SK-N-SH (cell line): ENCODE data around the gene CYSLTR2. TPM values are rescaled to one million over a fixed set of nuclear protein-coding genes. Genes with fewer than 3 reads are reported as not detected.

Source experiments
- CTCF ChIA-PET: fragments of 300-600, 350-600 bp; formaldehyde crosslinking; extraction: SDS; loops from one replicate; lab custom pipeline; 2021; lab: Yijun Ruan, JAX
- POLR2A ChIA-PET: fragments of 350-600 bp; sonication (Branson Sonifier 250); formaldehyde crosslinking; extraction: SDS; loops from one replicate; lab custom pipeline; 2020; ENCODE audit warnings: antibody characterized with exemption, inconsistent platforms; lab: Yijun Ruan, JAX
- DNase-seq: peaks from one replicate; pipeline ENCODE4 v3.0.0; 2012
- H2AFZ ChIP-seq: fragments of 200-600 bp; sonication (generic); 2 replicates; pipeline ENCODE4 v1.8.1; 2016; ENCODE audit warnings: antibody characterized with exemption, mild to moderate bottlenecking, low read depth
- H3F3A ChIP-seq: fragments of 200-600 bp; sonication (generic); replicated peaks from 2 replicates; pipeline ENCODE3; 2016; ENCODE audit warnings: antibody characterized with exemption, mild to moderate bottlenecking; ENCODE audit not compliant: insufficient read depth
- H3K27ac ChIP-seq, 2 experiments: fragments of 200-500 bp in 1 of 2; fragments of 200-600 bp in 1 of 2; sonication (Bioruptor generic) in 1 of 2; sonication (generic), shearing (Covaris generic) in 1 of 2; 2 replicates each; pipeline versions ENCODE4 v1.5.1 to v1.6.1; 2014 to 2016; ENCODE audit warnings: low read depth in 2 of 2, inconsistent platforms in 1 of 2, low read length in 1 of 2, mild to moderate bottlenecking in 1 of 2, mixed read lengths in 1 of 2
- H3K27me3 ChIP-seq: fragments of 200-600 bp; sonication (generic), shearing (Covaris generic); 2 replicates; pipeline ENCODE4 v1.6.1; 2016; ENCODE audit warnings: mixed run types; ENCODE audit not compliant: insufficient read depth
- H3K36me3 ChIP-seq, 2 experiments: fragments of 200-500 bp in 1 of 2; fragments of 200-600 bp in 1 of 2; sonication (Bioruptor generic) in 1 of 2; sonication (generic) in 1 of 2; replicated peaks in 1 of 2; 2 replicates each; pipeline versions ENCODE3 to v1.5.1; 2014 to 2016; ENCODE audit warnings: low read length in 1 of 2, mild to moderate bottlenecking in 1 of 2; ENCODE audit not compliant: insufficient read depth in 2 of 2, control insufficient read depth in 1 of 2
- H3K4me1 ChIP-seq, 2 experiments: fragments of 200-500 bp in 1 of 2; fragments of 200-600 bp in 1 of 2; sonication (Bioruptor generic) in 1 of 2; sonication (generic), shearing (Covaris generic) in 1 of 2; 2 replicates each; pipeline versions ENCODE4 v1.5.1 to v1.6.1; 2014 to 2016; ENCODE audit warnings: low read depth in 1 of 2, low read length in 1 of 2, mixed run types in 1 of 2; ENCODE audit not compliant: insufficient read depth in 2 of 2, control insufficient read depth in 1 of 2
- H3K4me2 ChIP-seq: fragments of 200-600 bp; sonication (generic), shearing (Covaris generic); 2 replicates; pipeline ENCODE4 v1.6.1; 2017; ENCODE audit warnings: mixed run types
- H3K4me3 ChIP-seq, 2 experiments: fragments of 200-500 bp in 1 of 2; fragments of 200-600 bp in 1 of 2; sonication (Bioruptor generic) in 1 of 2; sonication (generic), shearing (Covaris generic) in 1 of 2; 2 replicates each; pipeline versions ENCODE4 v1.5.1 to v1.8.1; 2014 to 2016; ENCODE audit warnings: low read depth in 2 of 2, inconsistent platforms in 1 of 2, low read length in 1 of 2, mild to moderate bottlenecking in 1 of 2, mixed read lengths in 1 of 2, moderate library complexity in 1 of 2
- H3K79me2 ChIP-seq: fragments of 200-600 bp; sonication (generic); 2 replicates; pipeline ENCODE4 v1.8.1; 2017; ENCODE audit warnings: mild to moderate bottlenecking; ENCODE audit not compliant: insufficient read depth
- H3K9ac ChIP-seq: fragments of 200-600 bp; sonication (generic); 2 replicates; pipeline ENCODE4 v1.6.1; 2017; ENCODE audit warnings: mixed run types
- H3K9me2 ChIP-seq: fragments of 200-600 bp; sonication (generic); 2 replicates; pipeline ENCODE4 v1.6.1; 2017; ENCODE audit warnings: mixed run types
- H3K9me3 ChIP-seq: fragments of 200-600 bp; sonication (generic); 2 replicates; pipeline ENCODE4 v1.6.1; 2017; ENCODE audit warnings: mixed run types, mild to moderate bottlenecking, moderate library complexity
- H4K20me1 ChIP-seq: fragments of 200-600 bp; sonication (generic); 2 replicates; pipeline ENCODE4 v1.6.1; 2017; ENCODE audit warnings: mild to moderate bottlenecking, mixed run types; ENCODE audit not compliant: insufficient read depth
- CTCF ChIP-seq: fragments of 200-600 bp; sonication (generic); IDR thresholded peaks from 2 replicates; pipeline ENCODE4 v1.6.1; 2017; ENCODE audit warnings: antibody characterized with exemption, mild to moderate bottlenecking, moderate library complexity
- ELF1 ChIP-seq: IDR thresholded peaks from 2 replicates; pipeline ENCODE4 v1.4.0; 2012
- EZH2phosphoT487 ChIP-seq: fragments of 200-600 bp; sonication (generic); IDR thresholded peaks from 2 replicates; pipeline ENCODE4 v1.6.1; 2017; ENCODE audit warnings: low read depth, mixed run types, mild to moderate bottlenecking, antibody characterized with exemption, moderate library complexity, borderline replicate concordance
- GATA2 ChIP-seq: sonication (generic); formaldehyde crosslinking; IDR thresholded peaks from 2 replicates; pipeline ENCODE4 v1.5.0; 2020; ENCODE audit warnings: mild to moderate bottlenecking, missing genetic modification reagents
- MXI1 ChIP-seq: IDR thresholded peaks from 2 replicates; pipeline ENCODE4 v1.6.1; 2012; ENCODE audit warnings: mild to moderate bottlenecking, low read depth, low read length, improper control_type of control experiment
- NRF1 ChIP-seq: IDR thresholded peaks from 2 replicates; pipeline ENCODE4 v1.6.1; 2012; ENCODE audit warnings: low read depth, mild to moderate bottlenecking, low read length
- POLR2AphosphoS5 ChIP-seq: IDR thresholded peaks from 2 replicates; pipeline ENCODE4 v1.6.1; 2012; ENCODE audit warnings: low read depth, low read length
- RAD21 ChIP-seq: IDR thresholded peaks from 2 replicates; pipeline ENCODE4 v1.6.1; 2012; ENCODE audit warnings: mild to moderate bottlenecking, low read length
- SIN3A ChIP-seq: IDR thresholded peaks from 2 replicates; pipeline ENCODE4 v1.6.1; 2012; ENCODE audit warnings: low read depth, mild to moderate bottlenecking, low read length, moderate library complexity, borderline replicate concordance
- TEAD4 ChIP-seq: IDR thresholded peaks from 2 replicates; pipeline ENCODE4 v1.4.0; 2012; ENCODE audit warnings: mild to moderate bottlenecking, borderline replicate concordance; ENCODE audit not compliant: insufficient read depth
- YY1 ChIP-seq: IDR thresholded peaks from 2 replicates; pipeline ENCODE4 v1.4.0; 2012; ENCODE audit warnings: low read depth, mild to moderate bottlenecking
- ZBTB33 ChIP-seq: IDR thresholded peaks from 2 replicates; pipeline ENCODE4 v1.4.0; 2012; ENCODE audit warnings: low read depth, borderline replicate concordance
- polyA plus RNA-seq, 3 experiments: library from polyadenylated mRNA; depleted of rRNA; stranded (reverse); fragments of >200 nt; gene quantifications; 2 replicates each; pipeline ENCODE4 v1.2.3, GENCODE V29; 2012
- TF ChIP-seq, protein P1 (sequence below): fragments of 150-350 bp; IDR thresholded peaks from 2 replicates; pipeline ENCODE4 v1.6.1; 2016; ENCODE audit warnings: mild to moderate bottlenecking, low read depth, low read length
- TF ChIP-seq, protein P2 (sequence below): IDR thresholded peaks from 2 replicates; pipeline ENCODE4; 2012
- TF ChIP-seq, protein P3 (sequence below): fragments of 150-350 bp; IDR thresholded peaks from 2 replicates; pipeline ENCODE4 v1.6.1; 2017; ENCODE audit warnings: antibody characterized with exemption, low read length, low read depth, borderline replicate concordance

The CYSLTR2 gene
- polyA plus RNA-seq, 1 of the 3 experiments (the other 2 are of a cell fraction), result 0.12 TPM

GRCh38 chr13:48636550-48636949 lies 17.2 kb upstream of the CYSLTR2 start:
- no peak overlapping the region for H2AFZ ChIP-seq
- 0 out of 2 replicates have a peak, but pooled peaks cover 6% of the 10 kb centered on the region for H3K9me3 ChIP-seq
- ChIA-PET POLR2A (no interaction called here), CTCF (interaction anchor here (0.6 to 0.7 kb wide), 2 partner anchors 31 to 845 kb away, joined by 3 read pairs; no protein-coding TSS in a partner anchor)
- no peak overlapping the region for H3K4me2 ChIP-seq
- no peaks in the 10 kb centered on the region for H3F3A ChIP-seq
- H3K27ac ChIP-seq, result no peak overlapping the region
- H3K9me2 ChIP-seq, result no peaks in the 10 kb centered on the region
- no peak for DNase-seq
- no peaks in the 10 kb centered on the region for H3K36me3 ChIP-seq
- H3K27me3 ChIP-seq, result no peaks in the 10 kb centered on the region
- H4K20me1 ChIP-seq, result no peaks in the 10 kb centered on the region
- TF ChIP-seq SIN3A (no peak), MXI1 (no peak), POLR2AphosphoS5 (no peak), NRF1 (no peak), TEAD4 (no peak), RAD21 (no peak), ZBTB33 (no peak), GATA2 (CRISPR knock-in tag) (no peak), ELF1 (no peak), EZH2phosphoT487 (no peak), YY1 (no peak), CTCF (no peak)
- TF ChIP-seq, protein P1, sequence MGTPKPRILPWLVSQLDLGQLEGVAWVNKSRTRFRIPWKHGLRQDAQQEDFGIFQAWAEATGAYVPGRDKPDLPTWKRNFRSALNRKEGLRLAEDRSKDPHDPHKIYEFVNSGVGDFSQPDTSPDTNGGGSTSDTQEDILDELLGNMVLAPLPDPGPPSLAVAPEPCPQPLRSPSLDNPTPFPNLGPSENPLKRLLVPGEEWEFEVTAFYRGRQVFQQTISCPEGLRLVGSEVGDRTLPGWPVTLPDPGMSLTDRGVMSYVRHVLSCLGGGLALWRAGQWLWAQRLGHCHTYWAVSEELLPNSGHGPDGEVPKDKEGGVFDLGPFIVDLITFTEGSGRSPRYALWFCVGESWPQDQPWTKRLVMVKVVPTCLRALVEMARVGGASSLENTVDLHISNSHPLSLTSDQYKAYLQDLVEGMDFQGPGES, result no peak
- TF ChIP-seq, protein P2, sequence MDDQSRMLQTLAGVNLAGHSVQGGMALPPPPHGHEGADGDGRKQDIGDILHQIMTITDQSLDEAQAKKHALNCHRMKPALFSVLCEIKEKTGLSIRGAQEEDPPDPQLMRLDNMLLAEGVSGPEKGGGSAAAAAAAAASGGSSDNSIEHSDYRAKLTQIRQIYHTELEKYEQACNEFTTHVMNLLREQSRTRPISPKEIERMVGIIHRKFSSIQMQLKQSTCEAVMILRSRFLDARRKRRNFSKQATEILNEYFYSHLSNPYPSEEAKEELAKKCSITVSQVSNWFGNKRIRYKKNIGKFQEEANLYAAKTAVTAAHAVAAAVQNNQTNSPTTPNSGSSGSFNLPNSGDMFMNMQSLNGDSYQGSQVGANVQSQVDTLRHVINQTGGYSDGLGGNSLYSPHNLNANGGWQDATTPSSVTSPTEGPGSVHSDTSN, result no peak
- TF ChIP-seq, protein P3, sequence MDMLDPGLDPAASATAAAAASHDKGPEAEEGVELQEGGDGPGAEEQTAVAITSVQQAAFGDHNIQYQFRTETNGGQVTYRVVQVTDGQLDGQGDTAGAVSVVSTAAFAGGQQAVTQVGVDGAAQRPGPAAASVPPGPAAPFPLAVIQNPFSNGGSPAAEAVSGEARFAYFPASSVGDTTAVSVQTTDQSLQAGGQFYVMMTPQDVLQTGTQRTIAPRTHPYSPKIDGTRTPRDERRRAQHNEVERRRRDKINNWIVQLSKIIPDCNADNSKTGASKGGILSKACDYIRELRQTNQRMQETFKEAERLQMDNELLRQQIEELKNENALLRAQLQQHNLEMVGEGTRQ, result no peak
- no peak overlapping the region for H3K9ac ChIP-seq
- H3K4me3 ChIP-seq, result no peak overlapping the region
- no peaks in the 10 kb centered on the region for H3K4me1 ChIP-seq
- H3K79me2 ChIP-seq, result no peaks in the 10 kb centered on the region
